NCI-H1436 treated with DMSO at 0.1 percent for 48 hours (cell line): ENCODE results near the gene SLC26A8.
"Not testable (repeated sequence)": the region's sequence is repeated elsewhere in the genome, so short reads cannot be mapped to it uniquely, and the experiment has no call there.

ENCODE experiments used
- DNase-seq: peaks from one replicate; lab custom pipeline; 2025; lab: John Stamatoyannopoulos, UW

The SLC26A8 gene

DNA sequence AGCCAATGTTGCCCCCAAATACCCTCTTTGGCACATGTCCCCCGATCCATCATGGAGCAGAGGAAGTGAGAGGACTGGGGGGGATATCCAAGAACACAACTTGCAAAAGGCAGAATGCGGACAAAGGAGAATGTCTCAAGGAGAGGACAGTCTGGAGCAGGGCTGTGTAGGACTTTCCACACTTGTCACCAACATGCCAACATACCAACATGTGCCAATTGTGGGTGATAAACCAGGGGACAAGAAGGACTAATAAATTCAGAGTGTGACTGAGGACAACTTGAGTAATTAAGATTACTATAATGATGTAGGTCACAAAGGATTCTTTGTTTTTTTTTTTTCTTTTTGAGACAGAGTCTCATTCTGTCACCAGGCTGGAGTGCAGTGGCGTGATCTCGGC lies 8.8 kb downstream of the SLC26A8 start:
- DNase-seq: no peak

DNA sequence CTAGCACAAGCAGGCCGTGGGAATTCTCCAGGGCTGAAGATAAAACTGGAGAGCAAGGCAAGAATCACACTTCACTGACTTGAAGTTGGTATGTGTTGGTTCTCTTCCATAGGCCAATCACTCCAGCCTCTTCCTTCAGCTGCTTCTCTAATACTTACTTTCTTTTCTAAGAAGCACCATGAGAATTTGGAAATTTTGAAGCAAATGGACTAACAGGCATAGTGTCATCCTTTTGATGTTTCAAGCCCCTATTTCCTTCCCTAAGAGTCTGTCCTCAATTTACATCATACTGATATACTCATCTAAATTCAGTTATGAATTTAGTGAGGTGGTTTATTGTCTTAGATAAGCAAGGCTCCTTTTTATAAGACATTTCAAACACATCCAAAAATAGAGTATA lies 24.0 kb downstream of the SLC26A8 start:
- DNase-seq: no peak

DNA sequence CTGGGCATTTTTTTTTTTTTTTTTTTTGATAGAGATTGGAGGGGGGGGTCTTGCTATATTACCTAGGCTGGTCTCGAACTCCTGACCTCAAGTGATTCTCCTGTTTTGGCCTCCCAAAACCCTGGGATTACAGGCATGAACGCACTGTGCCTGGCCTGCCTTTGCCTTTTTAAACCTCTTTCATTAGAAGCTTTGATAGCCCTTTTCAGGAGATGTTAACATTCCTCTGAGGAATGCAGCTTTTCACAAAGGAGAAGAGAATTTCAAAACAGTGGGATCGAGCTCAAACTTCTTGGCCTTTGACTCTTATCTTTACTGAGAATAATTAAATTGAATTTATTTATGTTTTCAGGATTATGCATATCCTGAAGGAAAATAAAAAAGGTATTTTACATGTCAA lies 31.3 kb downstream of the SLC26A8 start:
- no peak for DNase-seq

DNA sequence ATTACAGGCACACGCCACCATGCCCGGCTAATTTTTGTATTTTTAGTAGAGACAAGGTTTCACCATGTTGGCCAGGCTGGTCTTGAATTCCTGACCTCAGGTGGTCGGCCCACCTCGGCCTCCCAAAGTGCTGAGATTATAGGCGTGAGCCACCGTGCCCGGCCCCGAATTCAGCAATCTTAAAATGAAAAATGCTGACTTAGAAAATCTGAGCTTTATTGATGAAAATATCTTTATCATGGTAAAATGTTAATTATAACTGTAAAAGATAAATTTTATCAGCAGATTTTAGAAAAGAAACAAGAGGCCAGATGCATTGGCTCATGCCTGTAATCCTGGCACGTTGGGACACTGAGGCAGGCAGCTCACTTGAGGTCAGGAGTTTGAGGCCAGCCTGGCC lies 36.4 kb downstream of the SLC26A8 start:
- DNase-seq: not testable (repeated sequence)

DNA sequence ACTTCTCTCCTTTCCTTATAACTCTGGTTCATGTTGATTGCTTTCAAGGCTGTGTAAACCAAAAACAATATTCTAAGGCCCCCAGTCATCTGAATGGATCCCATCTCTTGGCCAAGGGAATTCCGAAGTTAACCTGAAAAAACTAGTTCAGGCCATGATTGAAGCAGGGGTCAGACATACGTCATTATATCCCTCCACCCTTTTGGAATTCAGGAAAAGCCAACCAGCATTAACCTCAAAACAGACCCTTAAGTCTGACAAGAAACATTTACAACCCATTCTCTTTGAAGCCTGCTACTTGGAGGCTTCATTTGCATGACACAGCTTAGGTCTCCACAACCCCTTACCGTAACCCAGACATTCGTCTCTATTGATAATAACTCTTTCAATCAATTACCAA lies 39.7 kb downstream of the SLC26A8 start:
- no peak for DNase-seq

DNA sequence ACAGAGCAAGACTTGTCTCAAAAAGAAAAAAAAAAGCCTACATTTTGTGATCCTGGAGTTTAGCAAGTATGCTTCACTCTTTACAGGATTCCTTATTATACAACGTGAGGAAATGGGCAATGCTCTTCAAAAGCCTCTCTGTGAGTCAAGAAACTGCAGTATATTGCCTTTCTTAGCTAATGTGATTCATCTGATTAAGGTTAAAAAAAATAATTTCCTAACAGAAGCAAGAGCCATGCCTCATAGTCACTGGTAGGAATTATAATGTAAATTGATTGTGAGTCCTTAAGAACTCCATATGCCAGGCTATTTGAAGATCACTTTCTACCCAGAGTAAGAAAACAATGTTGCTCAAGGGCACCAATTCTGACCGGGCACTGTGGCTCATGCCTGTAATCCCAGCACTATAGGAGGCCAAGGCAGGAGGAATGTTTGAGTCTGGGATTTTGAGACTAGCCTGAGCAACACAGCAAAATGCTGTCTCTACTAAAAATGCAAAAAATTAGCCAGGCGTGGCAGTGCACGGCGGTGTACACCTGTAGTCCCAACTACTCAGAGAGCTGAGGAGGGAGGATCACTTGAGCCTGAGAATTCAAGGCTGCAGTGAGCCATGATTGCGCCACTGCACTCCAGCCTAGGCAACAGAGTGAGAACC lies 43.3 kb downstream of the SLC26A8 start:
- DNase-seq: no peak

DNA sequence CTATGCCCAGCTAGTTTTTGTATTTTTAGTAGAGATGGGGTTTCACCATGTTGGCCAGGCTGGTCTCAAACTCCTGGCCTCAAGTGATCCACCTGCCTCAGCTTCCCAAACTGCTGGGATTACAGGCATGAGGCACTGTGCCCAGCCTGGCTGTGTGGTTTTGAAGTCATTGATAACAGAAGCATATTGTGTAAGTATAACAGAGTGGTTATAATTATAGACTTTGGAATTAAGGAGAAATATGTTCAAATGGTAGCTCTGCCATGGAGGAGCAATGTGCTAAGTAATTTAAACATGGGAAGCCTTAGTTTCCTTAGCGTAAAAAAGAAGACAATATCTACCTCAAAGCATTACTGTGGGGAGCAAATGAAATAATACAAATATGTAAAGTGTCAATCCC lies 44.3 kb downstream of the SLC26A8 start:
- not testable (repeated sequence) for DNase-seq

DNA sequence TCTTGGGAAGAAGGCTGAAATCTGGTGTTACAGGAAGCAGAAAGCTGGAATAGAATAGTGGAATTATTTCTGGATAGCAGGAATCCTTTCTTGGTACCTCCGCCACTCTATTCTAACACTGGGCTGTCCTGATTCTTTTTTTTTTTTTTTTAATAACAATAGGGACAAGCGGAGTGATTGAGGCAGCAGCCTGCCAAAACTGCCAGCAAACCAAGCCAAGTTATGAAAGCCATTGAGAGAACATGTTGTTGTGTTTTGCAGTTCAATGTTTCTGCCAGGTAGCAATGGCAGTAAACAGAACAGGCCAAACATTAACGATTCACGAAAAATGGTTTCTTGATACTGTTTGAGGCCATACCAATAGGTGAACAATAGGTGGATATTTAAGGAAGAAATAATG lies 47.1 kb downstream of the SLC26A8 start:
- DNase-seq: no peak

DNA sequence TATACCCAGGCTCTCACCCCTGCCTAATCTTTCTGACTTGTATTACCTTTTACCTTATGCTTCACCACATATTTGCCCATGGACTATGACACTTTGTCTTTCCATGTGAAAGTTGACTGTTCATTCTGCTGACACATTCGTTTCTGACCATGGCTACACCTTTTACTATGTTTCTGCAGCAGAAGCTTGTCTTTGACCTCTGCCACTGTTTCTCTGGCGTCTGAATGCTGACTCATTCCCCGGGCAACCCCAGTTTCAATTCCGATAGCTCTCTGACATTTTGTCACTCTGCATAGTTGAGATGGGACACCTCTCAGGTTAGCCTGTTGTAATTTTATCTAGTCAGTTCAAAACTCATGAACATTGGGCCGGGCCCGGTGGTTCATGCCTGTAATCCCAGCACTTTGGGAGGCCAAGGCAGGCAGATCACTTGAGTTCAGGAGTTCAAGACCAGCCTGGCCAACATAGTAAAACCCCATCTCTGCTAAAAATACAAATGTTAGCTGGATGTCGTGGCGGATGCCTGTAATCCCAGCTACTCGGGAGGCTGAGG lies 50.7 kb downstream of the SLC26A8 start:
- no peak for DNase-seq

DNA sequence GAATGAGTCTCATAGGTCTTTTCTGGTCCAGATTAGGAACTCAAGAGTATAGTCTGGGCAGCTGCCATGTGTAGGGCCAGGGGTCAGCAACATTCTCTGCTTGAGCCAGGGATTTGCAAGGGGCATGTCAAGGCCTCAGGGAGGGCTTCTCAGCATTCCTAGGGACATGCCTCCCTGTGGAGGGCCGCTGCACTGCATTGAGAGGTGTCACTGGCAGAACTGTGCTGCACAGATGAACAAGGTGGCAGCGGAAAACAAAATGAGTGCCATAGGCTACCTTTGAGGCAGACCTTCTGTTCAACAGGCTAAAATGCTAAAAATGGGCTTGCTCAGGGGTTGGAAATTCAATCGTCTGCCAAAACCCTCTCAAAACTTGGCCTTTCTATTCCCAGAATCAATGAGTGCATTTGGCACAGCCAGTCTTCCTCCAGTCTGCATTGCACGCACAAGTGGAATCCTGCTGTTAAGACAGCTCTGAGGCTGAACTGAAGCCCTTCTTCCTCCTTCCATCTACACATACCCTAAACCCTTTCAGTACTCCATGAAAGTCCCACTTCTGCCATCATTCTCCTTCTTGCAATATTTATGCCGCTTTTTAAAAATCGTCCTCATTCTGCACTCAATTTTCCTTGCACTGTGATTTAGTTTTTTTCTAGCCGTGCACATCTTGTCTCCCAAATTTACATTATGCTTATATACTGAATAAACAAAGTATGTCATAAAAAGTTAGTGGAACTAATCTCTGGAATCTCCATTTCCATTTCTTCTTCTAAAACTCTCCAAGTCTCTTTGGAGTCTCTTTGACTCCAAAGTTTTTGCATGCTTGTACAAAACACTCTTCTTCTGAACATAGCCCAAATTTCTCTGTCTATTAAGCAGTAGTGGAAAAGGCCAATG lies 51.7 kb downstream of the SLC26A8 start:
- DNase-seq: no peak

DNA sequence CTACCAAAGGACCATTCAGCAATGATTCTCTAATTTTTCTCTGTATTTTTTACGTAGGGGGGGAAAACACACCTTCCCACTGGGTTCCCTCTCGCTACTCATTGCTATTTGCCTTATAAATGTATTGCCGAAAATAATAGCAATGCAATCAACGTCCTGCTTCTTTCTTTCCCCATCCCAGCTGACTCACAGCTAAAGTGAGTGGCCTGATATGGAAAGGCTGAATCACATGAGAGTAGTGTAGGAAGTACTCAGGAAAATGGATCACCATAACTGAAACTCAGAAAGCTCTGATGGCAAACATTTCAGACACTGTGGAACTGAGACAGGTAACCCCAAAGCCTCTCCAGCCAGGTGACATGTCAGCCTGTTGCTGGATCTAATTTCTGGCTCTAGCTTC lies 54.3 kb downstream of the SLC26A8 start:
- DNase-seq: no peak

DNA sequence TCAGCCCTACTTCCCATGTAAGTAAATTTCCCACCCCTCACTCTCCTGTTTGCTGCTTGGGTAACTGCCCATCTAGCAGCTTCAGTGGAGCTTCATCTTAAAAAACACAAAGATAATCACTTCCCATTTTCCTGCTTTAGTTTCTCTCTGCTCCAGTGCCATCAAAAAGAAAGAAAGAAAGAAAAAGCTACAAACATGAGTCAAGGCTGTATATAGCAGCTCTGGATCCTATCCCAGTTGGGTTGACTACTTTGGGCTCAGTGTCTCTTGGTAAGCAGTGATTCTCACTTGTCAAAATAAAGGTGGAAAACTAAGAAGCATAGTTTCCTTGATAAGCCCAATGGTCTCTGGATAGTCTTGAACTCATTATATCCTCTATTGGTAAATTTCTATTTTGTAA lies 54.8 kb downstream of the SLC26A8 start:
- no peak for DNase-seq

DNA sequence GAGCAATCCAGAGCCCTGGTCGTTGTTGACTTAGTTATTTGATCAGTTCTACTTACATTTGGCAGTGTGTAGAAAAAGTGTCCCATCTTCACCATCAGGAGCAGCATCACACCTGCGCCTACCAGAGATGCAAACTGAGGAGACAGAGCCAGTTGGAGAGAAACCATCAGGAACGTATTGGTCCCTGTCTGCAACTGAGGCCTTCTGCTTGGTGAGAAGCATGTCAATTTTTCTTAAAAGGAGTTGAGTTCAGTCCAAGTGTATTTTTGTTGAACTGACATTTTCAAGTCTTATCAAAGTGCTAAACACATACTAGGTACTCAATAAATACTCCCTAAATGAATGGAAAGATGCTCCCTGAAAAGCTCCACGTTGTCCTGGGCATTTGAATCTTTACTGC lies 55.6 kb downstream of the SLC26A8 start:
- no peak for DNase-seq

DNA sequence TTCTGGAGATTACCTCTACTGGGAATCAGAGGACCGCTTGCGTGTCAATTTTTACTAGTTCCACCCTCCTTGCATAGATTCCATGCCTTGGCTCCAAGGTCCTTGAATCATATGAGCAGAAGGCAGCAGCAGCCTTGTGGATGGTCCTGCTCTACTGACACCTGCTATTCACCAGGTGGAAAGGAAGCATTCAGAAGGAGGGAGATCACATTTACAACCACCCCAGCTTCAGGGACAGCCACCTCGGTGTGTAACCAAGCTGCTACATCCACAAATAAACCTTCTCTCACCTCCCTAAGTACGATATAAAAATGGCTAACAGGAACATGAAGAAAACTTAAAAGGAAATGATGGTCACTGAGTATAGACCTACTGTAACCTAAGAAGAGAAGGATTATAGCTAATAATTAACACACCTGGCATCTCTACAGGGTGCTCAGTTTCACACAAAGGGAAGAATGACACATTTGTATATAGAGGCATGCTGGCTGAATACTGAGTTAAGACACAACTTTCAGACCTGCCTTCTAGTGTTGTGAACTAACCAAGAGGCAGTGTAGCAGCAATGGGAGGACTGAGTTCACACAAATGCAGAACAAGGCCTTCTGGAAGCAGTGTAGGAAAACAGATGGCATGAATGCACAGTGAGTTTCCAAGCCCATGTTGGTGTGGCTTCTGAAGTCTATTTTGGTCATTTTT lies 57.2 kb downstream of the SLC26A8 start:
- no peak for DNase-seq

DNA sequence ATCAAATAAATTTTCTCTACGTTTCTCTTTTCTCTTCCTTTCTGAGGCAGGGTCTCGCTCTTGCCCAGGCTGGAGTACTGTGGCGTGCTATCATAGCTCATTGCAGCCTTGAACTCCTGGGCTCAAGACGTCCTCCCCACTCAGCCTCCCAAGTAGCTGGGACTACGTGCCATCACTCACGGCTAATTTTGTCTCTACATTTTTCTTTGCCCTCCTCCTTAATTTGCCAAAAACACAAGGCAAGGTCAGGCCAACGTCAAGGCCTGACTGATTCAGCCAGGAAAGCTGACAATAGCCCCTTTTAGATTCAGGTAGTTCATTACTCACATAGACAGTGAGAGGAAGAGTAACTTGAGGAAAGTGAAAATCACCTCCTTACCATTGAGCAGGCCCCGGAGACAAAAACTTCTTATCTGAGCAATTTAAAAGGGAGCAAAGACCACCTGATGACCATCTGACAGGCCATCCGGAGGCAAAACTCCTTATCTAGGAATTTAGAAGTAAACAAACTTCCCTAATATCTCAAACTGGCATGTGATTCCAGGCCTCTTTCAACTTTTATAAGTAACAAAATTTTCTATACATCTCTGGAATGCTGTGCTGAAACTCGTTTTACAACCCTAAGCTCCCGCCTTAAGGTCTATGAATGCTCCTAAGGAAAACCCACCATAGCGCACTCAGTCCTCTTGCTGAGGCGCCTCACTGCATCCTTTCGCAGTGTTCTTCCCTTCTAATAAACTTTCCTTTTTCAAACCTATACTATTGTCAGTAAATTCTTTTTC lies 61.5 kb downstream of the SLC26A8 start:
- no peak for DNase-seq

DNA sequence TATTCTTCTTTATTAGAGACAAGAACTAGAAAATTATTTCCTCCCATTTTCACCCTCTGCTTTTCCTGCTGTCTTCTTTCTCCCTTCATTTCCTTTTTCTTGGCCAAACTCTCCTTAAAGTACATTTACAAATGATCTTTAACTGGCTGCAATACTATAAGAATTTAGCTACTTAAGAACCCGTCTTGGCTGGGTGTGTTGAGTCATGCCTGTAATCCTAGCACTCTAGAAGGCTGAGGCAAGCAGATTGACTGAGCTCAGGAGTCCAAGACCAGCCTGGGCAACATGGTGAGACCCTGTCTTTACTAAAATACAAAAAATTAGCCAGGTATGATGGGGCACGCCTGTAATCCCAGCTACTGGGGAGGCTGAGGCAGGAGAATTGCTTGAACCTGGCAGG lies 64.3 kb downstream of the SLC26A8 start:
- DNase-seq: no peak

DNA sequence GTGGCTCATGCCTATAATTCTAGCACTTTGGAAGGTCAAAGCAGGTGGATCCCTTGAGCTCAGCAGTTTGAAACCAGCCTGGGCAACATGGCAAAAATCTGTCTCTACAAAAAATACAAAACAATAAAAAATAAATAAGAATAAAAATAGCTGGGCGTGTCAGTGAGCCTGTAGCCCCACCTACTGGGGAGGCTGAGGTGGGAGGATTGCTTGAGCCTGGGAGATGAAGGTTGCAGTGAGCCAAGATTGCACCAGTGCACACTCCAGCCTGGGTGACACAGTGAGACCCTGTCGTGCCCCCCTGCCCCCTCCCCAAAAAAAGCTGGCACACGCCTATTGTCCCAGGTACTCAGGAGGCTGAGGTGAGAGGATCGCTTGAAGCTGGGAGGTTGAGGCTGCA lies 68.5 kb downstream of the SLC26A8 start:
- DNase-seq: no peak

DNA sequence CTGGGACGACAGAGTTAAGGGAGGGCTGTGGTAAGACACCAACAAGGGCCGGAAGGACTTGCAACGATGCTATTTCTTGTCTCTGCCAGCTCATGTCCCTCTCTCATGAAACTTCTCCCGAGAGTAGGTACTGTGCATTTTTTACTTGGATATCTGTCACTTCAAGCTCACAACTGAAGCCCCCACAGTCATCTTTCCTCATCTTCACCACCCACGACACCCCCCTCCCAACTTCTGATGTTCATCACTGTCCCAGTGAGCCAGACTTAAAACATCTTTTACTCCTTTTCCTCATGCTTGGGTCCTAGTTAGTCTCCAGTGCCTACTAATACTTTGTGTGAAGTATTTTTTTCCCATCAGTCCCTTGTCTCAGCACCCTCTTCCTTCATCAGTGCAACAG lies 68.9 kb downstream of the SLC26A8 start:
- no peak for DNase-seq

DNA sequence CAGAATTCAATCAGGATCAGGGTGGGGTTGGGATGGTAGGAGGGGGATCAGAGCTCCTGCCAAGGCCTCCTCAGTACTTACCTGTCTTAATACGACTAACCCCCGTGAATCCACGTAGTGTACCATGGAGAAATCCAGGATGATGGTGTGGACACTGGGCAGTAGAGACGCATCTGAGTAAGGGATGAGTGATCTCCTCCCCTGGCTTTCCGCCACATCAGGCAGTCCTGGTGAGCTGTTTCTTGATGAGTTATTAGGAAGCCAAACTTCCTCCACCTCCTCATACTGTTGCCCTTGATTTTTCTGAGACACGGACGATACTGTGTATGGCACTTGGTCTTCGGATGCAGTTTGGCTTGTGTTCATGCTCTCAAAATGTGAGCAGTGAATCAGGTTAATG lies 69.4 kb downstream of the SLC26A8 start:
- no peak for DNase-seq

DNA sequence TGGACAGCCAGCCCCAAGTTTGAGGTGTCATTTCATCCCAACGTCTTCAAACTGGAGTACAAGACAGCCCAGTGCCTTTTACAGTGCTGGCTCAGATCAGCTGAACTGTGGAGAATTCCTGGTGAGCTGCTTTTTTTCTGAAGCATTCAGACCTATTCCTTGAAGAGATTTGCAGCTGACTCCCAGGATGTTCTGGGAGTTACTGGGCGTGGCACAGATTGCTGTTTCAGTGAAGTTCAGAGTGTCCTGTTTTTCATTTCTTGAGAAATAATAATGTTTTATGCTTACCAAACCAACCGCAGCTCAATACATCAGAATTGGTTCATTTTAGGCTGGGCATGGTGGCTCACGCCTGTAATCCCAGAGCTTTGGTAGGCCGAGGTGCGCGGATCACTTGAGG lies 70.1 kb downstream of the SLC26A8 start:
- no peak for DNase-seq

DNA sequence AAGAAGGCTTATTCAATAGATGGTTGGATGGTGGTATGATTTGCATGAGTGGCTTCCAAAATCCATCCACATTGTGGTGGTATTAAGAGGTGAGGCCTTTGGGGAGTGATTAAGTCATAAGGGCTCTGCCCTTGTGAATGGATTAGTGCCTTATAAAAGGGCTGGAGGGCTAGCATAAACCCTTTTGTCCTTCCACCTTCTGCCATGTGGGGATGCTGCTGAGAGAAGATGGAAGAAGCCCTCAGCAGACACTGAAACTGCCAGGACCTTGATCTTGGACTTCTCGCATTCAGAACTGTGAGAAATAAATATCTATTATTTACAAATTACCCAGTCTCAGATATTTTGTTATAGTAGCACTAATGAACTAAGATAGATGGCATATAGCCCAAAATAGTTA lies 75.7 kb downstream of the SLC26A8 start:
- no peak for DNase-seq

DNA sequence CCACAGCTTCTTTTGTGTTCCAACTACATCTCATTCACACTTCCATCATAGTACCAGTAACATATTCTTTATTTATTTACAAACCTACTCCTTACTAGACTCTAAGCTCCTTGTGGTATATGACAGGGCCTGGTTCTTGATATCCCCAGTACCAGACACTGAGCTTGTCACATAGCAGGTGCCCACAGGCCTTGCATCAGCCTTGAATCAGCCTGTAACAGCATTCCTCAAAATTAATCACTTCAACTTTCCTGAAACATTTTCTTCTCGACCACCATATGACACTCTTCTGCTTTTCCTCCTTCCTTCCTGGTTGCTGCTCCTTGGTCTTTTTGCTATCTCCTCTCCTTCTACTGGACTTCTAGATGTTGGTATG lies 78.8 kb downstream of the SLC26A8 start:
- DNase-seq: no peak
